MCF 10A (cell line): Measurements from ENCODE around the gene DPYD. TPM values are rescaled to one million over a fixed set of nuclear protein-coding genes. Genes with fewer than 3 reads are reported as not detected.

ENCODE experiments used
- BruUV-seq: library from RNA; stranded (reverse); fragments of 400-500 nt; replicated peaks from 2 replicates; lab custom pipeline; 2021; lab: Mats Ljungman, UMichigan
- CTCF ChIA-PET: fragments of 300-600 bp; sonication (Branson Sonifier 250); formaldehyde crosslinking; extraction: SDS; loops from one replicate; lab custom pipeline; 2021; ENCODE audit warnings: antibody characterized with exemption, inconsistent platforms; lab: Yijun Ruan, JAX
- POLR2A ChIA-PET: fragments of 300-600, 350-650 bp; sonication (Branson Sonifier 250); formaldehyde crosslinking; extraction: SDS; loops from one replicate; lab custom pipeline; 2020; ENCODE audit warnings: antibody characterized with exemption, inconsistent platforms; lab: Yijun Ruan, JAX
- DNase-seq: peaks from one replicate; pipeline ENCODE4 v3.0.0-alpha.2; 2018; ENCODE audit not compliant: unreplicated experiment
- H3K27ac Mint-ChIP-seq: one replicate; pipeline ENCODE4 v1.8.0; 2022; ENCODE audit warnings: mild to moderate bottlenecking, low read depth, mixed read lengths; ENCODE audit not compliant: unreplicated experiment
- H3K27me3 Mint-ChIP-seq: one replicate; pipeline ENCODE4 v1.8.0; 2022; ENCODE audit warnings: mixed read lengths; ENCODE audit not compliant: insufficient read depth, unreplicated experiment
- H3K36me3 Mint-ChIP-seq: one replicate; pipeline ENCODE4 v1.8.0; 2022; ENCODE audit warnings: mild to moderate bottlenecking, moderate library complexity, mixed read lengths; ENCODE audit not compliant: insufficient read depth, unreplicated experiment
- H3K4me1 Mint-ChIP-seq: one replicate; pipeline ENCODE4 v1.8.0; 2022; ENCODE audit warnings: mixed read lengths; ENCODE audit not compliant: insufficient read depth, unreplicated experiment
- H3K4me3 Mint-ChIP-seq: one replicate; pipeline ENCODE4 v1.8.0; 2022; ENCODE audit warnings: mild to moderate bottlenecking, moderate library complexity, mixed read lengths; ENCODE audit not compliant: unreplicated experiment
- H3K9me3 Mint-ChIP-seq: one replicate; pipeline ENCODE4 v1.8.0; 2022; ENCODE audit warnings: mixed read lengths; ENCODE audit not compliant: unreplicated experiment
- CTCF ChIP-seq: fragments of 200-600 bp; IDR thresholded peaks from one replicate; pipeline ENCODE4 v1.8.0; 2022; ENCODE audit warnings: antibody characterized with exemption, mild to moderate bottlenecking; ENCODE audit not compliant: unreplicated experiment
- intact Hi-C: fragments of 100-400 bp; cut with micrococcal nuclease; formaldehyde crosslinking; loops from 2 replicates; pipeline ENCODE4 v1.14.1; 2022
- total RNA-seq: library from RNA; stranded (reverse); gene quantifications from 2 replicates; pipeline ENCODE4 v1.2.3, GENCODE V29; 2022

The DPYD gene
- total RNA-seq, 1 experiment from 2014 or later, result 48.2 TPM

- TF ChIP-seq CTCF, result no peak
- no peaks in the 10 kb centered on the region for H3K27me3 Mint-ChIP-seq
- ChIA-PET POLR2A (interaction anchor here (1.1 kb wide), 1 partner anchor 48 kb away, joined by 4 read pairs; no protein-coding TSS in a partner anchor), CTCF (no interaction called here)
- H3K9me3 Mint-ChIP-seq, result peaks cover 13% of the 10 kb centered on the region
- no peak overlapping the region for H3K27ac Mint-ChIP-seq
- DNase-seq, result no peak
- no peak overlapping the region for H3K4me3 Mint-ChIP-seq
- H3K4me1 Mint-ChIP-seq, result no peaks in the 10 kb centered on the region
- intact Hi-C loops, result no loop called here
- no TSS peak for BruUV-seq
- H3K36me3 Mint-ChIP-seq, result peaks cover 19% of the 10 kb centered on the region
Measured at GRCh38 chr1:97721221-97721620, 199.6 kb downstream of the DPYD start.

- no peaks in the 10 kb centered on the region for H3K9me3 Mint-ChIP-seq
Measured at GRCh38 chr1:97712980-97713379, 207.9 kb downstream of the DPYD start.

GRCh38 chr1:97711858-97712257, 209.0 kb downstream of the DPYD start:
- no peaks in the 10 kb centered on the region for H3K9me3 Mint-ChIP-seq
- no peak overlapping the region for H3K27ac Mint-ChIP-seq
- peaks cover 14% of the 10 kb centered on the region for H3K36me3 Mint-ChIP-seq
- POLR2A ChIA-PET, result interaction anchor here (0.8 kb wide), 1 partner anchor 40 kb away, joined by 3 read pairs; no protein-coding TSS in a partner anchor
- intact Hi-C loops, result no loop called here
- no peak for TF ChIP-seq CTCF
- no peak for DNase-seq
- no peak overlapping the region for H3K4me3 Mint-ChIP-seq
- H3K27me3 Mint-ChIP-seq, result no peaks in the 10 kb centered on the region
- H3K4me1 Mint-ChIP-seq, result no peaks in the 10 kb centered on the region
- no TSS peak for BruUV-seq
- CTCF ChIA-PET, result no interaction called here

More at GRCh38 chr1:97712980-97713379, 207.9 kb downstream of the DPYD start:
- Mint-ChIP-seq H3K4me1 (no peaks in the 10 kb centered on the region), H3K4me3 (no peak overlapping the region), H3K36me3 (peaks cover 21% of the 10 kb centered on the region), H3K27ac (no peak overlapping the region), H3K27me3 (no peaks in the 10 kb centered on the region)
- intact Hi-C loops, result no loop called here
- ChIA-PET CTCF (no interaction called here), POLR2A (no interaction called here)
- no TSS peak for BruUV-seq
- no peak for DNase-seq
- no peak for TF ChIP-seq CTCF

GRCh38 chr1:97693601-97694000, 227.2 kb downstream of the DPYD start:
- Mint-ChIP-seq H3K4me3 (no peak overlapping the region), H3K27me3 (no peaks in the 10 kb centered on the region), H3K4me1 (no peaks in the 10 kb centered on the region), H3K9me3 (no peaks in the 10 kb centered on the region), H3K36me3 (peaks cover 6% of the 10 kb centered on the region), H3K27ac (no peak overlapping the region)
- TF ChIP-seq CTCF, result no peak
- BruUV-seq, result no TSS peak
- no peak for DNase-seq
- ChIA-PET POLR2A (no interaction called here), CTCF (no interaction called here)
- intact Hi-C loops, result no loop called here
